Measurements from ENCODE around the gene LDHAL6A. TPM values are rescaled to one million over a fixed set of nuclear protein-coding genes. Genes with fewer than 3 reads are reported as not detected.
"Not testable (repeated sequence)": the region's sequence is repeated elsewhere in the genome, so short reads cannot be mapped to it uniquely, and the experiment has no call there.

LDHAL6A gene
- total RNA-seq (2022): 0.51 and 0.59 TPM in 2 replicates
- percentile 31 among the genes with signal in this experiment for Bru-seq, nascent RNA
- BruChase-seq, experiment 1, labeled RNA remaining after a 2-hour chase: percentile 35 among the genes with signal in this experiment
- BruChase-seq, experiment 2, labeled RNA remaining after a 6-hour chase: percentile 37 among the genes with signal in this experiment
- long read RNA-seq, partial matches to known transcripts: 1 of 1 reads
- long read RNA-seq, other reads (novel, unspliced or antisense): 0 of 1 reads

GRCh38 chr11:18455686-18456372 is at the start of gene LDHAL6A:
TSS of gene LDHAL6A (plus strand) at chr11:18455856. CDS start at chr11:18456681, 825 bp downstream.
- Histone ChIP-seq H3K4me3 (ENCODE audit: low read depth, low read length) (no peak within 1 kb of the TSS), H3K4me1 (peaks cover 33% of the 10 kb centered on the region), H3K9me3 (no peaks in the 10 kb centered on the region), H3K36me3 (ENCODE audit: control insufficient read depth, insufficient read depth, low read length) (no peaks in the 10 kb centered on the region), H3K27me3 (replicated peaks; ENCODE audit: control insufficient read depth, insufficient read depth, low read length) (no peaks in the 10 kb centered on the region)
- H3K27ac Mint-ChIP-seq (ENCODE audit: unreplicated experiment): no peak within 1 kb of the TSS
- peaks cover 27% of the 10 kb centered on the region for H3K4me1 Mint-ChIP-seq (ENCODE audit: low read depth, unreplicated experiment)
- no peaks in the 10 kb centered on the region for H3K36me3 Mint-ChIP-seq (ENCODE audit: insufficient read depth, unreplicated experiment)
- TF ChIP-seq CTCF (IDR thresholded peaks at IDR 0.05; ENCODE audit: insufficient read depth in 1 of 2, low read depth in 1 of 2, low read length in 1 of 2, severe bottlenecking in 1 of 2, unreplicated experiment in 1 of 2): no peak
- H3K27me3 Mint-ChIP-seq (ENCODE audit: insufficient read depth, unreplicated experiment): no peaks in the 10 kb centered on the region
- BruUV-seq (replicated peaks): no TSS peak
- intact Hi-C loops (cut with micrococcal nuclease; ENCODE audit: unreplicated experiment): loop anchor here (2.0 kb wide), 1 partner anchor 61 kb away; the partner anchor contains the start of gene LDHA
- POLR2A ChIA-PET: no interaction called here
- CTCF ChIA-PET: no interaction called here
- no peak within 1 kb of the TSS for H3K4me3 Mint-ChIP-seq (ENCODE audit: unreplicated experiment)
- no peaks in the 10 kb centered on the region for H3K9me3 Mint-ChIP-seq (ENCODE audit: unreplicated experiment)
- no peak for DNase-seq

DNA sequence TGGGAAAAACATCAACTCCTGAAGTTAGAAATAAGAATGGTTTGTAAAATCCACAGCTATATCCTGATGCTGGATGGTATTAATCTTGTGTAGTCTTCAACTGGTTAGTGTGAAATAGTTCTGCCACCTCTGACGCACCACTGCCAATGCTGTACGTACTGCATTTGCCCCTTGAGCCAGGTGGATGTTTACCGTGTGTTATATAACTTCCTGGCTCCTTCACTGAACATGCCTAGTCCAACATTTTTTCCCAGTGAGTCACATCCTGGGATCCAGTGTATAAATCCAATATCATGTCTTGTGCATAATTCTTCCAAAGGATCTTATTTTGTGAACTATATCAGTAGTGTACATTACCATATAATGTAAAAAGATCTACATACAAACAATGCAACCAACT is 48.3 kb upstream of the LDHAL6A start:
- H3K27me3 ChIP-seq (replicated peaks; ENCODE audit: control insufficient read depth, insufficient read depth, low read length); CTCF ChIA-PET; DNase-seq; H3K4me3 ChIP-seq (ENCODE audit: low read depth, low read length); H3K4me1 ChIP-seq; H3K27me3 Mint-ChIP-seq (ENCODE audit: insufficient read depth, unreplicated experiment); H3K9me3 ChIP-seq; intact Hi-C loops (cut with micrococcal nuclease; ENCODE audit: unreplicated experiment); H3K4me1 Mint-ChIP-seq (ENCODE audit: low read depth, unreplicated experiment); H3K27ac Mint-ChIP-seq (ENCODE audit: unreplicated experiment); POLR2A ChIA-PET; H3K36me3 ChIP-seq (ENCODE audit: control insufficient read depth, insufficient read depth, low read length); H3K9me3 Mint-ChIP-seq (ENCODE audit: unreplicated experiment); H3K4me3 Mint-ChIP-seq (ENCODE audit: unreplicated experiment): not testable (repeated sequence)
- peaks cover 53% of the 10 kb centered on the region for H3K36me3 Mint-ChIP-seq (ENCODE audit: insufficient read depth, unreplicated experiment)
- BruUV-seq (replicated peaks): TSS peak; percentile 99

DNA sequence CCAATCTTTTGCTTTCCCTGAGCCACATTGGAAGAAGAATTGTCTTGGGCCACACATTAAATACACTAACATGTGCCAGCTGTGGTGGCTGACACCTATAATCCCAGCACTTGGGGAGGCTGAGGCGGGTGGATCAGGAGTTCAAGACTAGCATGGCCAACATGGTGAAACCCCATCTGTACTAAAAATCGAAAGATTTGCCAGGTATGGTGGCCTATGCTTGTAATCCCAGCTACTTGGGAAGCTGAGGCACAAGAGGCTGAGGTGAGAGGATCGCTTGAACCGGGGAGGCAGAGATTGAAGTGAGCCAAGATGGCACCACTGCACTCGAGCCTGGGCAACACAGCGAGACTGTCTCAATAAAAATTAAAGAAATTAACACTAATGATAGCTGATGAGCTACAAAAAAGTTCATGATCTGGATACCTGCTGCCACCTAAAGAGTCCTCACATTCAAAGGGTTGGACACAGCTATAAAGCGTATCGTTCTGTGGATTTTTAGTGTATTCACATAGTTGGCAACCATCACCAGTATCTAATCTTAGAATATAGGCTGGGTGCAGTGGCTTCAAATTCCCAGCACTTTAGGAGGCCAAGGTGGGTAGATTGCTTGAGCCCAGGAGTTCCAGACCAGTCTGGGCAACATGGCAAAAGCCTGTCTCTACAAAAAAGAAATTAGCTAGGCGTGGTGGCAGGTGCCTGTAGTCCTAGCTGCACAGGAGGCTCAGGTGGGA is 46.9 kb upstream of the LDHAL6A start:
- Mint-ChIP-seq H3K4me3 (ENCODE audit: unreplicated experiment) (no peak overlapping the region), H3K36me3 (ENCODE audit: insufficient read depth, unreplicated experiment) (peaks cover 40% of the 10 kb centered on the region), H3K27me3 (ENCODE audit: insufficient read depth, unreplicated experiment) (no peaks in the 10 kb centered on the region), H3K9me3 (ENCODE audit: unreplicated experiment) (no peaks in the 10 kb centered on the region), H3K27ac (ENCODE audit: unreplicated experiment) (no peak overlapping the region), H3K4me1 (ENCODE audit: low read depth, unreplicated experiment) (peaks cover 7% of the 10 kb centered on the region)
- H3K4me1 ChIP-seq: no peaks in the 10 kb centered on the region
- H3K27me3 ChIP-seq (replicated peaks; ENCODE audit: control insufficient read depth, insufficient read depth, low read length): no peaks in the 10 kb centered on the region
- TF ChIP-seq CTCF (IDR thresholded peaks at IDR 0.05; ENCODE audit: insufficient read depth in 1 of 2, low read depth in 1 of 2, low read length in 1 of 2, severe bottlenecking in 1 of 2, unreplicated experiment in 1 of 2): no peak
- no peak overlapping the region for H3K4me3 ChIP-seq (ENCODE audit: low read depth, low read length)
- H3K36me3 ChIP-seq (ENCODE audit: control insufficient read depth, insufficient read depth, low read length): peaks cover 2% of the 10 kb centered on the region
- DNase-seq: no peak
- ChIA-PET POLR2A (no interaction called here), CTCF (no interaction called here)
- BruUV-seq (replicated peaks): no TSS peak
- intact Hi-C loops (cut with micrococcal nuclease; ENCODE audit: unreplicated experiment): no loop called here
- no peaks in the 10 kb centered on the region for H3K9me3 ChIP-seq
